Pulmonary artery endothelial cell (primary cell): ENCODE data around the gene RANBP3. TPM values are rescaled to one million over a fixed set of nuclear protein-coding genes. Genes with fewer than 3 reads are reported as not detected.
"Not testable (repeated sequence)": the region's sequence is repeated elsewhere in the genome, so short reads cannot be mapped to it uniquely, and the experiment has no call there.

ENCODE experiments used
- DNase-seq: peaks from one replicate; pipeline ENCODE4 v3.0.0-alpha.2; 2011; ENCODE audit warnings: low read depth, low spot score
- total RNA-seq: library from RNA; depleted of rRNA; stranded (reverse); fragments of >200 nt; gene quantifications from 2 replicates; pipeline ENCODE4 v1.2.3, GENCODE V29; 2014

The RANBP3 gene
- total RNA-seq, 1 donor from 2014 or later = 36.4 TPM

GRCh38 chr19:5988517-5989387 is 10.8 kb upstream of the RANBP3 start:
- DNase-seq = no peak

- peak; percentile 47 for DNase-seq
These were observed 9.3 kb upstream of the RANBP3 start for GRCh38 chr19:5987077-5987818.

GRCh38 chr19:5985837-5986236 is 7.9 kb upstream of the RANBP3 start:
- DNase-seq = not testable (repeated sequence)

GRCh38 chr19:5985098-5985783 is 7.3 kb upstream of the RANBP3 start:
- no peak for DNase-seq

- DNase-seq = no peak
These were observed 6.7 kb upstream of the RANBP3 start for GRCh38 chr19:5984600-5984999.

GRCh38 chr19:5983367-5983955 is 5.5 kb upstream of the RANBP3 start:
- no peak for DNase-seq

GRCh38 chr19:5978606-5979552 is 939 bp upstream of the RANBP3 start:
- no peak for DNase-seq

GRCh38 chr19:5977222-5977784 is 637 bp downstream of the RANBP3 start:
- DNase-seq = no peak

GRCh38 chr19:5976768-5977167 is 1.2 kb downstream of the RANBP3 start:
- DNase-seq = no peak

- DNase-seq = no peak
These were observed 2.6 kb downstream of the RANBP3 start for GRCh38 chr19:5975388-5975728.

- no peak for DNase-seq
These were observed 3.1 kb downstream of the RANBP3 start for GRCh38 chr19:5974721-5975387.

GRCh38 chr19:5973867-5974635 is 3.9 kb downstream of the RANBP3 start:
- no peak for DNase-seq

GRCh38 chr19:5973376-5973775 is 4.6 kb downstream of the RANBP3 start:
- DNase-seq = no peak

GRCh38 chr19:5972355-5972731 is 5.6 kb downstream of the RANBP3 start:
- no peak for DNase-seq

- no peak for DNase-seq
These were observed 6.1 kb downstream of the RANBP3 start for GRCh38 chr19:5971714-5972354.

GRCh38 chr19:5969476-5969875 is 8.5 kb downstream of the RANBP3 start:
- DNase-seq = no peak

GRCh38 chr19:5968431-5969373 is 9.2 kb downstream of the RANBP3 start:
- DNase-seq = no peak
